Peyer's patch (tissue), 4 donors: ENCODE data around the gene TBC1D12.

Experiments
- CTCF ChIP-seq, 6 experiments: fragments of 450-650 bp in 4 of 6; fragments of 200-600 bp in 2 of 6; sonication (generic) in 1 of 6; IDR thresholded peaks; one replicate each; pipeline ENCODE4 v1.5.1; 2017 to 2019; ENCODE audit warnings: antibody characterized with exemption in 6 of 6, mild to moderate bottlenecking in 3 of 6, moderate library complexity in 1 of 6
- POLR2A ChIP-seq, 2 donors: fragments of 450-650 bp; IDR thresholded peaks; one replicate each; pipeline ENCODE4 v1.5.1; 2017; ENCODE audit warnings: antibody characterized with exemption in 2 of 2, mild to moderate bottlenecking in 2 of 2, moderate library complexity in 2 of 2

GRCh38 chr10:94353336-94353735 is 49.0 kb upstream of the TBC1D12 start:
- TF ChIP-seq CTCF (IDR thresholded peaks at IDR 0.05): no peak
- no peak for TF ChIP-seq POLR2A (IDR thresholded peaks at IDR 0.05)
